ENCODE data around the gene ITPRID2.

Gene ITPRID2

GRCh38 chr2:181859803-181860202, 31.7 kb upstream of the ITPRID2 start:
- no peak overlapping the region for H3K4me3 ChIP-seq (ENCODE audit: low read depth, low read length)
- no peak for TF ChIP-seq CTCF (IDR thresholded peaks at IDR 0.05; ENCODE audit: low read depth, low read length, missing control alignments)
- DNase-seq (ENCODE audit: low read depth) = no peak

GRCh38 chr2:181861379-181861778, 30.2 kb upstream of the ITPRID2 start:
- TF ChIP-seq CTCF (IDR thresholded peaks at IDR 0.05; ENCODE audit: low read depth, low read length, missing control alignments) = no peak

GRCh38 chr2:181862583-181863281, 28.8 kb upstream of the ITPRID2 start:
- H3K4me3 ChIP-seq (ENCODE audit: low read depth, low read length) = no peak overlapping the region
- TF ChIP-seq CTCF (IDR thresholded peaks at IDR 0.05; ENCODE audit: low read depth, low read length, missing control alignments) = no peak
- DNase-seq (ENCODE audit: low read depth) = no peak

More at GRCh38 chr2:181861379-181861778, 30.2 kb upstream of the ITPRID2 start:
- no peak overlapping the region for H3K4me3 ChIP-seq (ENCODE audit: low read depth, low read length)
- DNase-seq (ENCODE audit: low read depth) = no peak

GRCh38 chr2:181872178-181872577, 19.4 kb upstream of the ITPRID2 start:
- DNase-seq (ENCODE audit: low read depth) = no peak
- no peak overlapping the region for H3K4me3 ChIP-seq (ENCODE audit: low read depth, low read length)
- no peak for TF ChIP-seq CTCF (IDR thresholded peaks at IDR 0.05; ENCODE audit: low read depth, low read length, missing control alignments)

GRCh38 chr2:181876614-181877063, 14.9 kb upstream of the ITPRID2 start:
- TF ChIP-seq CTCF (IDR thresholded peaks at IDR 0.05; ENCODE audit: low read depth, low read length, missing control alignments) = no peak
- DNase-seq (ENCODE audit: low read depth) = no peak
- no peak overlapping the region for H3K4me3 ChIP-seq (ENCODE audit: low read depth, low read length)

- no peak overlapping the region for H3K4me3 ChIP-seq (ENCODE audit: low read depth, low read length)
- TF ChIP-seq CTCF (IDR thresholded peaks at IDR 0.05; ENCODE audit: low read depth, low read length, missing control alignments) = no peak
- no peak for DNase-seq (ENCODE audit: low read depth)
Observed at GRCh38 chr2:181877181-181877664, 14.3 kb upstream of the ITPRID2 start.

GRCh38 chr2:181878448-181878847, 13.1 kb upstream of the ITPRID2 start:
- no peak overlapping the region for H3K4me3 ChIP-seq (ENCODE audit: low read depth, low read length)
- no peak for DNase-seq (ENCODE audit: low read depth)
- TF ChIP-seq CTCF (IDR thresholded peaks at IDR 0.05; ENCODE audit: low read depth, low read length, missing control alignments) = no peak

All from GM12864 (cell line).